ENCODE data around the gene MBD6.
"Not testable (repeated sequence)": the region's sequence is repeated elsewhere in the genome, so short reads cannot be mapped to it uniquely, and the experiment has no call there.

The MBD6 gene

DNA sequence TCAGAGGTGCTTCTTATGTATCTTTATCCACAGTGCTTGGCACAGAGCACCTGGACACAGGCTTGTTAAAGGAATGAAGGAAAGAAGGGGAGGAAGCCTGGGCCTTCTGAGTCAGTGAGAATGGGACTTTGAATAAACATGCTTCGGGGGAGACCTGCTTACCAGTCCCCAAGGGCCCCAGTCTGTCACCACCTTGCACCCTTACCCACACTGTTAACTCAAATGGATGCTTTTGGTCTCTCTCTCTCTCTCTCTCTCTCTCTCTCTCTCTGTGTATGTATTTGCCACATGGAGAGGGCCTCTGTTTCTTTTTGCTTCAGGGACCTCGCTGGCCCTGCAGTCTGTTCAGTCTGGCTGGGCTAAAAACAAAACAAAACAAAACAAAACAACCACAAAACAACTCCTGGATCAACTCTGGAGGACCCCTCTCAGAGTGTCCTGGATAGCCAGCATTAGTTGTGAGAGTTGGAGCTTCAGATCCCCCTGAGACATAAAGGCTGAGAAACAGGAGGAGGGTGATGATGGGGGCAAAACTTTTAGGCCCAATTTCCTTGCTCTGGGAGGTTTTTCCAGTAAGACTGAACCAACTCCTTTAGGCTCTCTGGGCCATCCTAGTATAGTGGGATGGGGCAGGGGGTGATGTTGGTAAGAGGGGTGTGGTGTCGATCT is 29.1 kb downstream of the MBD6 start:
- no peak for DNase-seq

GRCh38 chr12:57552306-57552651 is 29.7 kb downstream of the MBD6 start:
- no peak for DNase-seq

- no peak for DNase-seq
These were observed 30.2 kb downstream of the MBD6 start for GRCh38 chr12:57552835-57553313.

- DNase-seq, result no peak
These were observed 30.9 kb downstream of the MBD6 start for GRCh38 chr12:57553343-57554202.

- DNase-seq, result no peak
These were observed 31.8 kb downstream of the MBD6 start for GRCh38 chr12:57554453-57554852.

GRCh38 chr12:57554897-57555296 is 32.3 kb downstream of the MBD6 start:
- DNase-seq, result no peak

DNA sequence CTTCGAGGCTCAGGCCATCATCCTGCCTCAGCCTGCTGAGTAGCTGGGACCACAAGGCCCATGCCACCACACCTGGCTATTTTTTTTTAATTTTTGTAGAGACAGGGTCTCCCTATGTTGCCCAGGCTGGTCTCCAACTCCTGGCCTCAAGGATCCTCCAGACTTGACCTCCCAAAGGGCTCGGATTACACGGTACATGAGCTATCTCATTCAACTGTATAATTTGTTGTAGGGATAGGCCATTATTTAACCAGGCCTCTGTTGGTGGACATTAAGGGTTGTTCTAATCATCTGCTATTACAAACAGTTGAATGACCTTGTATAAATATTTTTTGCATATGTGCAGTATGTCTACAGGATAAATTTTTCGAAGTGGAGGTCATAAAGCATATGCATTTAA is 36.2 kb downstream of the MBD6 start:
- DNase-seq, result no peak

DNA sequence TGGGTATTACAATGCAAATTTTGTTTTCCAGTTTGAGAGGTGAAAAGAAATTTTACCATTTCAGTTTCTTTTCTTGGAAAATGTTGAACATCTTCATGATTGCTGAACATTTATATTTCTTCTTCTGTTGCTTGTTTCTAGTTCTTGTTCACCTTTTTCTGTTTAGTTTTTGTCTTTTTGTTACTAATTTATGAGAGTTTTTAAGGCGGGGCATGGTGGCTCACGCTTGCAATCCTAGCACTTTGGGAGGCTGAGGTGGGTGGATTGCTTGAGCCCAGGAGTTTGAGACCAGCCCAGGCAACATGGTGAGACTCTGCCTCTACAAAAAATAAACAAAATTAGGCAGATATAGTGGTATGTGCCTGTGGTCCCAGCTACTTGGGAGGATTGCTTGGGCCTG is 37.9 kb downstream of the MBD6 start:
- DNase-seq, result no peak

DNA sequence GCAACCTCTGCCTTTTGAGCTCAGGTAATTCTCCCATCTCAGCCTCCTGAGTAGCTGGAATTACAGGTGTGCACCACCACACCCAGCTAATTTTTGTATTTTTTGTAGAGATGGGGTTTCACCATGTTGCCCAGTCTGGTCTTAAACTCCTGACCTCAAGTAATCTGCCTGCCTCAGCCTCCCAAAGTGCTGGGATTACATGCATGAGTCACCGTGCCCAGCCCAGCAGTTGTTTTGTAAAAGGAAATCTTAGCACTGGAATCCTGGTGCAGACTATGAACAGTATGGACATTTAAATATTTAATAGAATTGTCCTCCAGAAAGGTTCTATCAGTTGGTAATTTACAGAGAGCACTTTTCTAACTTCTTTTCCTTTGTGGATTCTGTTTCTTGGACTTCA is 38.5 kb downstream of the MBD6 start:
- DNase-seq, result not testable (repeated sequence)

- DNase-seq, result no peak
These were observed 40.7 kb downstream of the MBD6 start for GRCh38 chr12:57563358-57563757.

DNA sequence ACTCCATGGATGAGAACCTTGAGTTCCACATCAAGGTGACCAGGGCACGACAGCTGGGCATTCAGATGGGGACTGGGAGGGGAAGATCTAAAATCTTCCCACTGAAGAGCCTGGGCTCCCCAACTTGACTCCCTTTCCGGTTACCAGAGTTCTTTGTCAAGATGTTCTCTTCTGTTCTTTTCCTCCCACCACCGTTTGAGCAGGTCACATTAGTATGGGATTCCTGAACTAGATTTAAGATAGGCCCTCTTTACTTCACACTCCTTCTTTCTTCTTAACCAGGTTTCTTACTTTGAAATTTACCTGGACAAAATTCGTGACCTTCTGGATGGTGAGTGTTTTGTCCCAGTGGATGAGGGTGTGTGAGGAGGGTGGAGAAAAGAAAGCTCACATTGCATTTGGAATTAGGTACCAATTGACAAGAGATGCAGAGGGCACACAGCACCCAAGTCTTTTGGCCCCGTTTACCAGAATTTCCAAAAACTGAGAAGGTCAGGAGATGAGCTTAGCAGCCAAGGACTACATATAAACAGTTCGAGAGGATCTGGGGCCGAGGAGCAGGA is 41.6 kb downstream of the MBD6 start:
- no peak for DNase-seq

- no peak for DNase-seq
These were observed 46.2 kb downstream of the MBD6 start for GRCh38 chr12:57568838-57569237.

- DNase-seq, result no peak
These were observed 47.2 kb downstream of the MBD6 start for GRCh38 chr12:57569858-57570257.

DNA sequence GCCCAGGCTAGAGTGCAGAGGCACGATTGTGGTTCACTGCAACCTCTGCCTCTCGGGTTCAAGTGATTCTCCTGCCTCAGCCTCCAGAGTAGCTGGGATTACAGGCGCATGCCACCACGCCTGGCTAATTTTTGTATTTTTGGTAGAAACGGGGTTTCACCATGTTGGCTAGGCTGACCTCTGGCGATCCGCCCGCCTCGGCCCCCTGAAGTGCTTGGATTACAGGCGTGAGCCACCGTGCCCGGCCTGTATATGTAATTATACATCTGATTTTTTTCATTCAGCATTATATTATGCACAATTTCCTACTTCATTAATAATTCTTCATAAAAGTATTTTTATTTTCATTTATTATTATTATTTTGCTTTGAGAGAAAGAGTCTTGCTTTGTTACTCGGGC is 47.8 kb downstream of the MBD6 start:
- DNase-seq, result not testable (repeated sequence)

DNA sequence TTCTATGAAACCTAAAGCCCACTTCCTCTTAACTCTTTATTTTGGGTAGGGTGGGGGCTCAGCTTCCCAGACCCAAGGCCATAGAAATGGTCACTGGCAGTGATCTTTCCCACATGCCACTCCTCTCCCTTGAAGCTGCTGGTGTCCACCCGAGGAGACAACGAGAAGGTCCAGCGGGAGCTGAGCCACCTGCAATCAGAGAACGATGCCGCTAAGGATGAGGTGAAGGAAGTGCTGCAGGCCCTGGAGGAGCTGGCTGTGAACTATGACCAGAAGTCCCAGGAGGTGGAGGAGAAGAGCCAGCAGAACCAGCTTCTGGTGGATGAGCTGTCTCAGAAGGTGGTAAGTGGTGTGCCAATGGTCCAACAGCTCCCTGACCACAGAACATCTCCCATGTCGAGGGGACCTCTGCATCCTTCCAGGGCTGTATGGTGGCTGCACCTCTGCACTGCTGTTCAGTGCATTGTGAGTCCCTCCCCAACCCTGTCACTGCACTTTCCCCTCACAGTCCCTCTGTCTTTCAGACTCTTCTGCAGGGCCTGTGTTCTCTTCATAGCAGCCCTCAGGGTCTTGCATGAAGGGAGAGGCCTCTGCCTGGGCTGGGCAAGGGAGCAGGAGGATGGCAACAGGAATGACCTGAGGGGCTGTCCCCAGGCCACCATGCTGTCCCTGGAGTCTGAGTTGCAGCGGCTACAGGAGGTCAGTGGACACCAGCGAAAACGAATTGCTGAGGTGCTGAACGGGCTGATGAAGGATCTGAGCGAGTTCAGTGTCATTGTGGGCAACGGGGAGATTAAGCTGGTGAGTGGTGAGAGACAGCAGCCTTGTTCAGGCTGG is 49.5 kb downstream of the MBD6 start:
- no peak for DNase-seq

DNA sequence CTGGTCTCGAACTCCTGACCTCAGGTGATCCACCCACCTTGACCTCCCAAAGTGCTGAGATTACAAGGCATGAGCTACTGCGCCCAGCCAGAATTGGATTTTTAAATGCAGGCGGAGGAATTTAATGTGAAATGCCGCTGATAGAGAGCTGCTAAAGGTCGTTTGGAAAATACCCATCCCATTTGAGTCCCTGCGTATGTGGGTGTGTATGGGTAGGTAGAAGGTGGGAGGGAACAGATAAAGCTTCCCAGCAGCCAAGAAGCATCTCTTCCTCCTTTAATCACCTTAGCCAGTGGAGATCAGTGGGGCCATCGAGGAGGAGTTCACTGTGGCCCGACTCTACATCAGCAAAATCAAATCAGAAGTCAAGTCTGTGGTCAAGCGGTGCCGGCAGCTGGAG is 52.2 kb downstream of the MBD6 start:
- no peak for DNase-seq

DNA sequence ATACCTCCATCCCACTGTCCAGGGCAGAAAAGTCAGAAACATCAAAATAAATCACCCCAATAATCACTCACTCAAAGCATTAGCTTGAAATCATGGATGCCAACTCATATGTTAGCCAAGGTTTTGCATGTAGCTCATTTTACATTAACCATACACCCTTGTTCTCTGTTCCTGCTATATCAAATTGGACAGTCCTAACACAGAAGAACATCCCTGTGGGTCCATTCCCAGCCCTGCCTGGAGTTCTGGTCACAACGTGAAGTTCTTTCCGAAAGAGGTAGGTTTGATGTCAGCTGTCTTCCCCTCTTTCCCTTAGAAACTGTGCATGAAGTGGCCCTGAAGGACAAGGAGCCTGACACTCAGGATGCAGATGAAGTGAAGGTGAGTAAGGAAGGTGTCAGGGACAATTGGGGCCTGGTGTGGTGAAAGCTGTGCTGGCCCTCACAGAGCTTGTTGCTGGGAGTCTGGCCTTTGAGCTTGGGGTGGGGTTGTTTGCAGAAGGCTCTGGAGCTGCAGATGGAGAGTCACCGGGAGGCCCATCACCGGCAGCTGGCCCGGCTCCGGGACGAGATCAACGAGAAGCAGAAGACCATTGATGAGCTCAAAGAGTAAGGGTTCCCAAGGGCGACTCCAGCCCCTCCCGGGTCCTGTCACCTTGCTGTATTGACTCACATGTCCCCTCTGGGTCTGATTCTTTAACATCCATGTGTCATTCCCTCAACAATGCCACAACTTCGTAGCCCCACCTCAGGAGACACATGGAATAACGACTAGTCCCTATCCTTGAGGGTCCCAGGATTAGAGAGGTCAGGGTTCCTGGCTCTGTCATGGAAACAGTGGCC is 53.4 kb downstream of the MBD6 start:
- no peak for DNase-seq

GRCh38 chr12:57576613-57577160 is 54.1 kb downstream of the MBD6 start:
- no peak for DNase-seq

DNA sequence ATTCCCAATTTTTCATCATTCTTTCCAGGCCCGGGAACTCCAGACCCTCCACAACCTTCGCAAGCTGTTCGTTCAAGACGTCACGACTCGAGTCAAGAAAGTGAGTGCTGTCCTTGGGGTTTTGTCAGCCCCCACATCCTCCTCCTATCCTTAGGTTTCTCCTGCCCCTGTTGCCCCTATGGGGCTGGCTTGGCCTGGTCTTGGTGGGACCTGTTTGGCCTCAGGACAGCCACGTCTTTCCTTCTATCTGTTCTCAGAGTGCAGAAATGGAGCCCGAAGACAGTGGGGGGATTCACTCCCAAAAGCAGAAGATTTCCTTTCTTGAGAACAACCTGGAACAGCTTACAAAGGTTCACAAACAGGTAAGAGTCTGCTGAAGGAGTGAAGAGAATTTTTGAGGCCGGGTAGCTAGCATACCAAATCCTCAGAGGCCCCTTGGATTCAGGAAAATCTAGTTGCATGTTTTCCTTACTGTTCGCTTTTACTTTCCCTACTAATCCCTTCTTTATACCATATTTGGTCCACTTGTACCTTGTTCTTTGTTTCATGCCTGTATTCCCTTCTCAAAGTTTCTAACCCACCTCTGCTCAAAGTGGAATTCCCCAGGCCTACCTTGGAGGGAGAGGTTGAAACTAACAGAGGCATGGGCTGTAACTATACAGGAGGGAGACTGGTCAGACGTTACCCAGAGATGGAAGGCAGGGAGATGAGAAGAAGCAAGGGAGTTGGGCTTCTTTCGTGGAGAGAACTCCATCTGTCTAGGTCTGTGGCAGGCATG is 55.5 kb downstream of the MBD6 start:
- no peak for DNase-seq

DNA sequence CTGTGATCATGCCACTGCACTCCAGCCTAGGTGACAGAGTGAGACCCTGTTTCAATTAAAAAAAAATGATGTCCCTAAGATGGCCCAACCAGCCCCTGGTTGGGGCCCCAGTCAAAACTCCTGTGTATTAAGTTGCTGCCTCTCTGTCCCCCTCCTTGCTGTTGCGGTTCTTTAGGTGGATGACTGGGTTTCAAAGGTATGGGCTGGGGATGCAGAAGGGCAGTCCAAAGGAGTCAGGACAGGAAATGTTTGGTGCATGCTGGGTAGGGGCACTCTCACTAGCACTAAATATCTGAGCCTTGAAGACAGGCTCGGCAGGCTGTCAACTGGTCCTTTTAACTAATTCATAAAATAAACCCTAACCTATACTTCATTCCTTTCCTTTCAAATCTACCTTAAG is 56.4 kb downstream of the MBD6 start:
- no peak for DNase-seq

Data from SHP77 treated with DMSO at 0.1 percent for 48 hours (cell line).